ENCODE results near the gene PARP8. TPM values are rescaled to one million over a fixed set of nuclear protein-coding genes. Genes with fewer than 3 reads are reported as not detected.

Gene PARP8
- total RNA-seq, 1 experiment from 2014 or later, result 23.2 TPM

GRCh38 chr5:50744776-50745175, 78.3 kb downstream of the PARP8 start:
- no peak for DNase-seq (ENCODE audit: low spot score)

DNA sequence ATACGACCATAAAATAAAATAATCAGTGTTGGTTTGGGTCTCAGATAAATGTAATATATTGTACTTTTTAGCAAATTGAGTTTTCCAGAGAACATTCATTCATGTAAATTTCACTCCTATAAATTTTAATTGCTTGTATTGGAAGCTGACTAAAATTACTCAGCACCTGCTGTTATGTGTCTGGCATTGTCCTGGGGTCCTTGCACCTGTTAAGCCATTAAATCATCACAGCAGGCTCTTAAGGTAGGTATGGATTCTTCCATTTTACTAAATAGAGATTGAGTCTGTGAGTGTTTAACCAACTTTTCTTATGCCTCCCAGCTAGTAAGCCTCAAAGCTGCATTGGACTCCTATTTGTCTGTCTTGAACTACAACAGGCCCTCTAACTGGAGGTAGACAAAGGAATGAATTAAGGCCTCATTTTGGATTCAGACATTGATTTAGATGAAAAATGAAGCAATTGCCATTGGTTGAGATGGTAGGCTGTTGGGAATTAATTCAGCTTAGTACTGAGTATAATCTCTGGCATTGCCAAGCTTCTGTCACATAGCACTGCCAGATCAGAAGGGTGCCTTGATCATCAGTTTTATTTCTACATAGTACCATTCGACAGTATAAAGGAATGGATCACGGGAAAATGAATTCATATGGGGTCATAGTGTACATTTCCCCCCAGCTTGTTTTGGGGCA, 78.9 kb downstream of the PARP8 start:
- ChIA-PET POLR2A (no interaction called here), CTCF (interaction anchor here (1.4 kb wide), 1 partner anchor 304 kb away, joined by 3 read pairs; the partner anchor contains the start of gene EMB)
- Mint-ChIP-seq H3K36me3 (no peaks in the 10 kb centered on the region), H3K4me3 (no peak overlapping the region), H3K4me1 (peaks cover 40% of the 10 kb centered on the region), H3K27ac (no peak overlapping the region), H3K27me3 (ENCODE audit: low read depth) (no peaks in the 10 kb centered on the region), H3K9me3 (no peaks in the 10 kb centered on the region)
- ATAC-seq, result no peak; the same call in 1 of the 2 replicates
- no peak for DNase-seq (ENCODE audit: low spot score)
- TF ChIP-seq GABPB1 (CRISPR knock-in tag; IDR thresholded peaks at IDR 0.05) (no peak), MLX (CRISPR knock-in tag; IDR thresholded peaks at IDR 0.05) (no peak), MXD4 (CRISPR knock-in tag; IDR thresholded peaks at IDR 0.05; ENCODE audit: borderline replicate concordance) (no peak), FOXK1 (CRISPR knock-in tag; IDR thresholded peaks at IDR 0.05) (no peak), IRF1 (CRISPR knock-in tag; IDR thresholded peaks at IDR 0.05) (no peak), ETV6 (CRISPR knock-in tag; IDR thresholded peaks at IDR 0.05) (no peak), CBFB (CRISPR knock-in tag; IDR thresholded peaks at IDR 0.05; ENCODE audit: low read depth) (no peak), ZNF425 (CRISPR knock-in tag; conservative IDR thresholded peaks at IDR 0.05) (no peak), AR (CRISPR knock-in tag; IDR thresholded peaks at IDR 0.05) (no peak), ZNF263 (CRISPR knock-in tag; IDR thresholded peaks at IDR 0.05; ENCODE audit: low read depth) (no peak), USF1 (CRISPR knock-in tag; IDR thresholded peaks at IDR 0.05) (no peak), SMAD4 (CRISPR knock-in tag; IDR thresholded peaks at IDR 0.05) (no peak)
- TF ChIP-seq, protein P1, sequence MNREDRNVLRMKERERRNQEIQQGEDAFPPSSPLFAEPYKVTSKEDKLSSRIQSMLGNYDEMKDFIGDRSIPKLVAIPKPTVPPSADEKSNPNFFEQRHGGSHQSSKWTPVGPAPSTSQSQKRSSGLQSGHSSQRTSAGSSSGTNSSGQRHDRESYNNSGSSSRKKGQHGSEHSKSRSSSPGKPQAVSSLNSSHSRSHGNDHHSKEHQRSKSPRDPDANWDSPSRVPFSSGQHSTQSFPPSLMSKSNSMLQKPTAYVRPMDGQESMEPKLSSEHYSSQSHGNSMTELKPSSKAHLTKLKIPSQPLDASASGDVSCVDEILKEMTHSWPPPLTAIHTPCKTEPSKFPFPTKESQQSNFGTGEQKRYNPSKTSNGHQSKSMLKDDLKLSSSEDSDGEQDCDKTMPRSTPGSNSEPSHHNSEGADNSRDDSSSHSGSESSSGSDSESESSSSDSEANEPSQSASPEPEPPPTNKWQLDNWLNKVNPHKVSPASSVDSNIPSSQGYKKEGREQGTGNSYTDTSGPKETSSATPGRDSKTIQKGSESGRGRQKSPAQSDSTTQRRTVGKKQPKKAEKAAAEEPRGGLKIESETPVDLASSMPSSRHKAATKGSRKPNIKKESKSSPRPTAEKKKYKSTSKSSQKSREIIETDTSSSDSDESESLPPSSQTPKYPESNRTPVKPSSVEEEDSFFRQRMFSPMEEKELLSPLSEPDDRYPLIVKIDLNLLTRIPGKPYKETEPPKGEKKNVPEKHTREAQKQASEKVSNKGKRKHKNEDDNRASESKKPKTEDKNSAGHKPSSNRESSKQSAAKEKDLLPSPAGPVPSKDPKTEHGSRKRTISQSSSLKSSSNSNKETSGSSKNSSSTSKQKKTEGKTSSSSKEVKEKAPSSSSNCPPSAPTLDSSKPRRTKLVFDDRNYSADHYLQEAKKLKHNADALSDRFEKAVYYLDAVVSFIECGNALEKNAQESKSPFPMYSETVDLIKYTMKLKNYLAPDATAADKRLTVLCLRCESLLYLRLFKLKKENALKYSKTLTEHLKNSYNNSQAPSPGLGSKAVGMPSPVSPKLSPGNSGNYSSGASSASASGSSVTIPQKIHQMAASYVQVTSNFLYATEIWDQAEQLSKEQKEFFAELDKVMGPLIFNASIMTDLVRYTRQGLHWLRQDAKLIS (CRISPR knock-in tag; IDR thresholded peaks at IDR 0.05; ENCODE audit: borderline replicate concordance), result no peak

More at GRCh38 chr5:50744776-50745175, 78.3 kb downstream of the PARP8 start:
- no peak for ATAC-seq
- ChIA-PET CTCF (interaction anchor here (1.4 kb wide), 1 partner anchor 304 kb away, joined by 3 read pairs; the partner anchor contains the start of gene EMB), POLR2A (no interaction called here)
- Mint-ChIP-seq H3K4me3 (no peak overlapping the region), H3K9me3 (no peaks in the 10 kb centered on the region), H3K4me1 (peaks cover 40% of the 10 kb centered on the region), H3K27ac (peak overlapping the region; percentile 88; the same call in 1 of the 2 replicates), H3K36me3 (no peaks in the 10 kb centered on the region), H3K27me3 (ENCODE audit: low read depth) (no peaks in the 10 kb centered on the region)
- TF ChIP-seq, protein P2, sequence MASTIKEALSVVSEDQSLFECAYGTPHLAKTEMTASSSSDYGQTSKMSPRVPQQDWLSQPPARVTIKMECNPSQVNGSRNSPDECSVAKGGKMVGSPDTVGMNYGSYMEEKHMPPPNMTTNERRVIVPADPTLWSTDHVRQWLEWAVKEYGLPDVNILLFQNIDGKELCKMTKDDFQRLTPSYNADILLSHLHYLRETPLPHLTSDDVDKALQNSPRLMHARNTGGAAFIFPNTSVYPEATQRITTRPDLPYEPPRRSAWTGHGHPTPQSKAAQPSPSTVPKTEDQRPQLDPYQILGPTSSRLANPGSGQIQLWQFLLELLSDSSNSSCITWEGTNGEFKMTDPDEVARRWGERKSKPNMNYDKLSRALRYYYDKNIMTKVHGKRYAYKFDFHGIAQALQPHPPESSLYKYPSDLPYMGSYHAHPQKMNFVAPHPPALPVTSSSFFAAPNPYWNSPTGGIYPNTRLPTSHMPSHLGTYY (CRISPR knock-in tag; IDR thresholded peaks at IDR 0.05), result no peak
- TF ChIP-seq, protein P3, sequence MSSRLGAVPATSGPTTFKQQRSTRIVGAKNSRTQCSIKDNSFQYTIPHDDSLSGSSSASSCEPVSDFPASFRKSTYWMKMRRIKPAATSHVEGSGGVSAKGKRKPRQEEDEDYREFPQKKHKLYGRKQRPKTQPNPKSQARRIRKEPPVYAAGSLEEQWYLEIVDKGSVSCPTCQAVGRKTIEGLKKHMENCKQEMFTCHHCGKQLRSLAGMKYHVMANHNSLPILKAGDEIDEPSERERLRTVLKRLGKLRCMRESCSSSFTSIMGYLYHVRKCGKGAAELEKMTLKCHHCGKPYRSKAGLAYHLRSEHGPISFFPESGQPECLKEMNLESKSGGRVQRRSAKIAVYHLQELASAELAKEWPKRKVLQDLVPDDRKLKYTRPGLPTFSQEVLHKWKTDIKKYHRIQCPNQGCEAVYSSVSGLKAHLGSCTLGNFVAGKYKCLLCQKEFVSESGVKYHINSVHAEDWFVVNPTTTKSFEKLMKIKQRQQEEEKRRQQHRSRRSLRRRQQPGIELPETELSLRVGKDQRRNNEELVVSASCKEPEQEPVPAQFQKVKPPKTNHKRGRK (CRISPR knock-in tag; IDR thresholded peaks at IDR 0.05; ENCODE audit: borderline replicate concordance), result no peak
- TF ChIP-seq RELA (CRISPR knock-in tag; IDR thresholded peaks at IDR 0.05; ENCODE audit: borderline replicate concordance) (no peak), KAT7 (CRISPR knock-in tag; IDR thresholded peaks at IDR 0.05; ENCODE audit: borderline replicate concordance) (no peak)

All from WTC11 (cell line).